OCI-LY7 (cell line): Measurements from ENCODE around the gene GDF2. TPM values are rescaled to one million over a fixed set of nuclear protein-coding genes. Genes with fewer than 3 reads are reported as not detected.

Experiments
- BruUV-seq: library from RNA; stranded (reverse); fragments of 400-500 nt; replicated peaks from 2 replicates; lab custom pipeline; 2021; lab: Mats Ljungman, UMichigan
- CTCF ChIA-PET: fragments of 300-600 bp; sonication (Branson Sonifier 250); formaldehyde crosslinking; loops from one replicate; lab custom pipeline; 2022; ENCODE audit warnings: antibody characterized with exemption; ENCODE audit not compliant: unreplicated experiment; lab: Charles Lee
- POLR2A ChIA-PET: fragments of 300-600 bp; sonication (Branson Sonifier 250); formaldehyde crosslinking; loops from one replicate; lab custom pipeline; 2022; ENCODE audit warnings: antibody characterized with exemption; lab: Charles Lee
- DNase-seq: peaks from one replicate; pipeline ENCODE4 v3.0.0-alpha.2; 2015; ENCODE audit warnings: low spot score
- H2AFZ ChIP-seq: fragments of 200-600 bp; sonication (generic), shearing (Covaris generic); 2 replicates; pipeline ENCODE4 v1.6.1; 2014; ENCODE audit warnings: mild to moderate bottlenecking, antibody characterized with exemption, low read length, moderate library complexity
- H3K27ac ChIP-seq: fragments of 200-600 bp; sonication (generic); 2 replicates; pipeline ENCODE4 v1.5.1; 2014; ENCODE audit warnings: mixed run types, low read depth, mild to moderate bottlenecking, moderate library complexity, low read length, inconsistent platforms; ENCODE audit not compliant: poor library complexity, severe bottlenecking
- H3K36me3 ChIP-seq: fragments of 200-600 bp; sonication (generic); 2 replicates; pipeline ENCODE4 v1.6.1; 2014; ENCODE audit warnings: mild to moderate bottlenecking, antibody characterized with exemption, low read length, moderate library complexity, mixed read lengths; ENCODE audit not compliant: insufficient read depth
- H3K4me1 ChIP-seq: fragments of 200-600 bp; sonication (generic); 2 replicates; pipeline ENCODE4 v1.5.1; 2014; ENCODE audit warnings: mild to moderate bottlenecking, low read length; ENCODE audit not compliant: insufficient read depth, poor library complexity, severe bottlenecking
- H3K4me2 ChIP-seq: fragments of 200-600 bp; sonication (generic); 2 replicates; pipeline ENCODE4 v1.6.1; 2014; ENCODE audit warnings: mild to moderate bottlenecking, low read length
- H3K4me3 ChIP-seq: fragments of 200-600 bp; sonication (generic); 2 replicates; pipeline ENCODE4 v1.5.1; 2014; ENCODE audit warnings: mild to moderate bottlenecking, low read depth, low read length; ENCODE audit not compliant: poor library complexity, severe bottlenecking
- H3K79me2 ChIP-seq: fragments of 200-600 bp; sonication (generic); 2 replicates; pipeline ENCODE4 v1.6.1; 2016; ENCODE audit warnings: low read depth, mild to moderate bottlenecking, low read length, moderate library complexity, mixed read lengths; ENCODE audit not compliant: insufficient read depth
- H3K9me2 ChIP-seq: fragments of 200-600 bp; sonication (generic); 2 replicates; pipeline ENCODE4 v1.6.1; 2016; ENCODE audit warnings: mild to moderate bottlenecking, low read length, mixed read lengths; ENCODE audit not compliant: insufficient read depth
- H3K9me3 ChIP-seq: fragments of 200-600 bp; sonication (generic); 2 replicates; pipeline ENCODE4 v1.6.1; 2014; ENCODE audit warnings: mild to moderate bottlenecking, mixed run types, low read length, mixed read lengths
- H4K20me1 ChIP-seq: fragments of 200-600 bp; sonication (generic); 2 replicates; pipeline ENCODE4 v1.6.1; 2014; ENCODE audit warnings: mild to moderate bottlenecking, antibody characterized with exemption, low read length, moderate library complexity, mixed read lengths; ENCODE audit not compliant: insufficient read depth
- CTCF ChIP-seq: fragments of 200-600 bp; sonication (generic); conservative IDR thresholded peaks from 2 replicates; pipeline ENCODE4 v1.5.1; 2014; ENCODE audit warnings: mild to moderate bottlenecking, antibody characterized with exemption, low read length, moderate library complexity, mixed read lengths
- EZH2phosphoT487 ChIP-seq: fragments of 200-600 bp; sonication (generic); IDR thresholded peaks from 2 replicates; pipeline ENCODE4 v1.6.1; 2018; ENCODE audit warnings: low read depth, borderline replicate concordance, mild to moderate bottlenecking, mixed run types, antibody characterized with exemption, low read length, moderate library complexity, mixed read lengths
- intact Hi-C: fragments of 100-400 bp; cut with micrococcal nuclease; formaldehyde crosslinking; loops from one replicate; pipeline ENCODE4 v1.10.0; 2022; ENCODE audit not compliant: unreplicated experiment
- total RNA-seq, 2 experiments: library from RNA; depleted of rRNA in 1 of 2; stranded (reverse); fragments of >200 nt in 1 of 2; shearing (Covaris generic) in 1 of 2; gene quantifications; 2 replicates each; pipeline ENCODE4 v1.2.3, GENCODE V29; 2014 to 2022

GDF2 gene
- total RNA-seq, 2 experiments from 2014 or later: not detected

- no peak for TF ChIP-seq EZH2phosphoT487
- TF ChIP-seq CTCF: no peak
- no peaks in the 10 kb centered on the region for H4K20me1 ChIP-seq
- no peak overlapping the region for H3K4me2 ChIP-seq
- no peaks in the 10 kb centered on the region for H3K9me2 ChIP-seq
- no peaks in the 10 kb centered on the region for H3K36me3 ChIP-seq
- no peaks in the 10 kb centered on the region for H3K9me3 ChIP-seq
- no peak for DNase-seq
- no peaks in the 10 kb centered on the region for H3K79me2 ChIP-seq
- H2AFZ ChIP-seq: no peak overlapping the region
- H3K4me3 ChIP-seq: no peak overlapping the region
- H3K27ac ChIP-seq: no peak overlapping the region
- no TSS peak for BruUV-seq
- CTCF ChIA-PET: no interaction called here
- intact Hi-C loops: loop anchor here (10.0 kb wide), 1 partner anchor 55 kb away; no protein-coding TSS in a partner anchor
- POLR2A ChIA-PET: no interaction called here
- H3K4me1 ChIP-seq: no peaks in the 10 kb centered on the region
Measured at GRCh38 chr10:47370015-47370767, 47.9 kb downstream of the GDF2 start.

DNA sequence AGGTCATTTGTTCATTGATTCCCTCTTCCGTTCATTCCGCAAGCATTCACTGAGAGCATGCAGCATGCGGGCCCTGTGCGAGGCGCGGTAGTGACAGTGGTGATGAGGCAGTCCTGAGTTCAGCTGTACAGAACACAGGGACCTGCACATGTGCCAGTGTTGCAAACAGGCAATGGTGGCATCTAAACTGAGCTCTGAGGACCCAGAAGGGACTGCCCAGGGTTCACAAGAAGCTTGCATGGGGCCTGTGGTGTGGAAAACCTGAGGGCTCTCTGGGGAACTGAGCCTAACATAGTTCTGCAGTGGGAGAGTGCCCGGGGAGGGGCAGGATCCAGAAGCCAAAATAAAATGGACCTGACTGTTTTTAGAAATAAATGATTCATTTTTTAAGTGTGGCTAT is 48.6 kb downstream of the GDF2 start:
- Histone ChIP-seq H3K4me3 (no peak overlapping the region), H3K9me3 (no peaks in the 10 kb centered on the region), H2AFZ (no peak overlapping the region), H4K20me1 (no peaks in the 10 kb centered on the region), H3K36me3 (no peaks in the 10 kb centered on the region), H3K79me2 (no peaks in the 10 kb centered on the region), H3K27ac (no peak overlapping the region), H3K4me1 (no peaks in the 10 kb centered on the region), H3K4me2 (no peak overlapping the region), H3K9me2 (no peaks in the 10 kb centered on the region)
- no peak for TF ChIP-seq EZH2phosphoT487
- no peak for TF ChIP-seq CTCF
- CTCF ChIA-PET: no interaction called here
- no TSS peak for BruUV-seq
- no peak for DNase-seq
- POLR2A ChIA-PET: no interaction called here
- intact Hi-C loops: loop anchor here (10.0 kb wide), 1 partner anchor 56 kb away; no protein-coding TSS in a partner anchor
